H9 (cell line): Measurements from ENCODE around the gene OTOGL. TPM values are rescaled to one million over a fixed set of nuclear protein-coding genes. Genes with fewer than 3 reads are reported as not detected.

Experiments used
- DNase-seq: peaks from one replicate; pipeline ENCODE4 v3.0.0-alpha.2; 2017
- H2AFZ ChIP-seq: one replicate; pipeline ENCODE4 v1.6.1; 2013; ENCODE audit warnings: mild to moderate bottlenecking, low read length, control low read depth, moderate library complexity
- H2AK5ac ChIP-seq: 2 replicates; pipeline ENCODE4 v1.6.1; 2013; ENCODE audit warnings: low read length, control low read depth, mixed read lengths; ENCODE audit not compliant: insufficient read length
- H2BK120ac ChIP-seq: one replicate; pipeline ENCODE4 v1.6.1; 2013; ENCODE audit warnings: low read depth, mild to moderate bottlenecking, low read length, control low read depth, inconsistent platforms; ENCODE audit not compliant: poor library complexity, severe bottlenecking
- H2BK12ac ChIP-seq: 2 replicates; pipeline ENCODE4 v1.6.1; 2013; ENCODE audit warnings: low read length, control low read depth, mixed read lengths, low read depth; ENCODE audit not compliant: insufficient read length
- H2BK15ac ChIP-seq: 2 replicates; pipeline ENCODE4 v1.6.1; 2013; ENCODE audit warnings: low read depth, low read length, control low read depth
- H2BK20ac ChIP-seq: one replicate; pipeline ENCODE4 v1.6.1; 2013; ENCODE audit warnings: low read depth, mild to moderate bottlenecking, low read length, control low read depth, inconsistent platforms; ENCODE audit not compliant: poor library complexity, severe bottlenecking
- H2BK5ac ChIP-seq: 2 replicates; pipeline ENCODE4 v1.6.1; 2013; ENCODE audit warnings: low read length, control low read depth, mixed read lengths; ENCODE audit not compliant: insufficient read length
- H3K14ac ChIP-seq: 2 replicates; pipeline ENCODE4 v1.6.1; 2013; ENCODE audit warnings: low read length, control low read depth; ENCODE audit not compliant: insufficient read depth
- H3K18ac ChIP-seq: 2 replicates; pipeline ENCODE4 v1.6.1; 2013; ENCODE audit warnings: low read depth, mild to moderate bottlenecking, mixed read lengths, low read length, control low read depth; ENCODE audit not compliant: insufficient read length
- H3K23ac ChIP-seq: 2 replicates; pipeline ENCODE4 v1.6.1; 2013; ENCODE audit warnings: low read length, control low read depth, mixed read lengths, low read depth; ENCODE audit not compliant: insufficient read length
- H3K23me2 ChIP-seq: 2 replicates; pipeline ENCODE4 v1.6.1; 2013; ENCODE audit warnings: low read depth, mild to moderate bottlenecking, mixed read lengths, low read length, control low read depth; ENCODE audit not compliant: insufficient read length, poor library complexity, severe bottlenecking
- H3K27ac ChIP-seq: 2 replicates; pipeline ENCODE4 v1.5.1; 2013; ENCODE audit warnings: low read length, control low read depth, mixed read lengths, low read depth; ENCODE audit not compliant: insufficient read length
- H3K27me3 ChIP-seq: 2 replicates; pipeline ENCODE4 v1.6.1; 2013; ENCODE audit warnings: low read length, control low read depth, inconsistent platforms; ENCODE audit not compliant: insufficient read depth
- H3K4ac ChIP-seq: 2 replicates; pipeline ENCODE4 v1.6.1; 2013; ENCODE audit warnings: low read depth, mild to moderate bottlenecking, control low read depth, inconsistent platforms, low read length, moderate library complexity
- H3K4me1 ChIP-seq: 2 replicates; pipeline ENCODE4 v1.6.1; 2013; ENCODE audit warnings: low read length, control low read depth, inconsistent platforms; ENCODE audit not compliant: insufficient read depth
- H3K4me2 ChIP-seq: 2 replicates; pipeline ENCODE4 v1.6.1; 2013; ENCODE audit warnings: low read length, control low read depth, mixed read lengths; ENCODE audit not compliant: insufficient read length, insufficient read depth
- H3K56ac ChIP-seq: 2 replicates; pipeline ENCODE4 v1.6.1; 2013; ENCODE audit warnings: low read depth, mild to moderate bottlenecking, mixed read lengths, low read length, control low read depth; ENCODE audit not compliant: insufficient read length
- H3K79me1 ChIP-seq: 2 replicates; pipeline ENCODE4 v1.6.1; 2013; ENCODE audit warnings: low read depth, mild to moderate bottlenecking, moderate library complexity, low read length, control low read depth, inconsistent platforms; ENCODE audit not compliant: insufficient read depth, poor library complexity, severe bottlenecking
- H3K79me2 ChIP-seq: 2 replicates; pipeline ENCODE4 v1.6.1; 2013; ENCODE audit warnings: low read length, control low read depth, inconsistent platforms; ENCODE audit not compliant: insufficient read depth
- H3K9ac ChIP-seq: 2 replicates; pipeline ENCODE4 v1.6.1; 2013; ENCODE audit warnings: low read length, control low read depth, mixed read lengths; ENCODE audit not compliant: insufficient read length; ENCODE audit errors: extremely low read depth
- H3K9me3 ChIP-seq: one replicate; pipeline ENCODE4 v1.6.1; 2013; ENCODE audit warnings: low read depth, low read length, inconsistent platforms; ENCODE audit not compliant: control insufficient read depth
- H3T11ph ChIP-seq: one replicate; pipeline ENCODE4 v1.6.1; 2013; ENCODE audit warnings: mild to moderate bottlenecking, low read length, control low read depth, inconsistent platforms
- H4K20me1 ChIP-seq: one replicate; pipeline ENCODE4 v1.6.1; 2013; ENCODE audit not compliant: control insufficient read depth, insufficient read length, insufficient read depth
- H4K5ac ChIP-seq: 2 replicates; pipeline ENCODE4 v1.6.1; 2013; ENCODE audit warnings: low read depth, mild to moderate bottlenecking, mixed read lengths, low read length, control low read depth; ENCODE audit not compliant: insufficient read length
- H4K8ac ChIP-seq: replicated peaks from 2 replicates; pipeline ENCODE4 v1.6.1; 2013; ENCODE audit warnings: low read length, control low read depth, mixed read lengths, low read depth; ENCODE audit not compliant: insufficient read length
- H4K91ac ChIP-seq: 2 replicates; pipeline ENCODE4 v1.6.1; 2013; ENCODE audit warnings: low read depth, mild to moderate bottlenecking, moderate library complexity, mixed read lengths, low read length, control low read depth; ENCODE audit not compliant: insufficient read length
- H3K27ac Mint-ChIP-seq, 3 experiments: 2 replicates in 2 of 3; 3 replicates in 1 of 3; pipeline ENCODE4 v1.8.0; 2020 to 2021; ENCODE audit warnings: mixed read lengths in 3 of 3, mild to moderate bottlenecking in 1 of 3, moderate library complexity in 1 of 3
- H3K27me3 Mint-ChIP-seq: 2 replicates; pipeline ENCODE4 v1.8.0; 2021; ENCODE audit warnings: low read depth, mild to moderate bottlenecking, moderate library complexity, mixed read lengths
- H3K36me3 Mint-ChIP-seq, 3 experiments: 2 replicates in 2 of 3; 3 replicates in 1 of 3; pipeline ENCODE4 v1.8.0; 2020 to 2021; ENCODE audit warnings: low read depth in 3 of 3, mixed read lengths in 3 of 3; ENCODE audit not compliant: insufficient read depth in 1 of 3
- H3K4me1 Mint-ChIP-seq, 2 experiments: 2 replicates each; pipeline ENCODE4 v1.8.0; 2020; ENCODE audit warnings: mixed read lengths in 2 of 2
- H3K4me3 Mint-ChIP-seq, 2 experiments: 2 replicates in 1 of 2; 3 replicates in 1 of 2; pipeline ENCODE4 v1.8.0; 2020 to 2021; ENCODE audit warnings: mild to moderate bottlenecking in 2 of 2, mixed read lengths in 2 of 2, moderate library complexity in 1 of 2
- H3K9me3 Mint-ChIP-seq, 2 experiments: 2 replicates in 1 of 2; 3 replicates in 1 of 2; pipeline ENCODE4 v1.8.0; 2020; ENCODE audit warnings: mild to moderate bottlenecking in 2 of 2, mixed read lengths in 2 of 2, moderate library complexity in 1 of 2
- WGBS: extraction: QIAGEN DNeasy Blood & Tissue Kit; methylation state at CpG from one replicate; pipeline ENCODE4 v1.1.7; 2013; ENCODE audit warnings: missing lambda C conversion rate, low lambda C conversion rate, mixed read lengths; ENCODE audit not compliant: insufficient read length; ENCODE audit errors: extremely low coverage; 5-methylcytosine and 5-hydroxymethylcytosine counted together
- total RNA-seq: library from RNA; stranded (reverse); gene quantifications from 2 replicates; pipeline ENCODE4 v1.2.1, GENCODE V29; 2021
- TF ChIP-seq, protein P1 (sequence below): fragments of 200-600 bp; sonication (generic); conservative IDR thresholded peaks from 3 replicates; pipeline ENCODE4 v1.8.0; 2021; ENCODE audit warnings: antibody characterized with exemption, mild to moderate bottlenecking

Gene OTOGL
- total RNA-seq, 1 experiment from 2014 or later = 0.11 TPM

DNA sequence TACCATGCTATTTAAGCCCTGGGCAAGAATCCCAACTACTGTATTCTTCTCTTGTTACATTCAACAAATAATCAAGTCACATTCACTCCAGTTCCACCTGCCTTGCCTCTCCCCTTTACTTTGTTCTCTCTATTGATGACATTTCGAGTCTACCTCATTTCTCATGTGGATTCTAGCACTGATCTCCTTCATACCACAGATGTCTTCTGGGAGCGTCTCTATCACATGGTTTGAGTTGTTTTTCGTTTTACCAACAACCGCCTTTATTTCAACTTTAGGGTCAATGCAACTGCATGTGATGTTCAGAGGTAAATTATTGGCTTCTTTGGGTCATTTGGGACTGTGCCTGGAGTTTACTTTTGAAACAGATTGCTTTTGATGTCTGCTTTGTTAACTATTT, 40.7 kb downstream of the OTOGL start:
- H3T11ph ChIP-seq = no peak overlapping the region
- H4K5ac ChIP-seq = no peak overlapping the region
- Mint-ChIP-seq H3K4me3 (no peak overlapping the region), H3K4me1 (0 out of 4 replicates have a peak, but pooled peaks cover 0 to 4% of the 10 kb centered on the region in 2 experiments), H3K36me3 (no peaks in the 10 kb centered on the region), H3K27ac (peak overlapping the region in 1 of 3 experiments; percentile 4; a peak in 2 of 7 replicates), H3K27me3 (no peaks in the 10 kb centered on the region), H3K9me3 (no peaks in the 10 kb centered on the region)
- H2AFZ ChIP-seq = no peak overlapping the region
- no peaks in the 10 kb centered on the region for H3K23me2 ChIP-seq
- H2BK12ac ChIP-seq = no peak overlapping the region
- H3K18ac ChIP-seq = no peak overlapping the region
- H3K79me1 ChIP-seq = no peaks in the 10 kb centered on the region
- no peak overlapping the region for H3K14ac ChIP-seq
- H3K4me2 ChIP-seq = no peak overlapping the region
- H2BK15ac ChIP-seq = no peak overlapping the region
- H3K79me2 ChIP-seq = no peaks in the 10 kb centered on the region
- H3K4me1 ChIP-seq = no peaks in the 10 kb centered on the region
- no peak overlapping the region for H3K9ac ChIP-seq
- WGBS = no CpG with 5 or more reads among the region's 4 CpGs
- no peak overlapping the region for H2BK20ac ChIP-seq
- no peak overlapping the region for H4K91ac ChIP-seq
- no peak overlapping the region for H2AK5ac ChIP-seq
- no peaks in the 10 kb centered on the region for H3K9me3 ChIP-seq
- H3K27ac ChIP-seq = no peak overlapping the region
- TF ChIP-seq, protein P1, sequence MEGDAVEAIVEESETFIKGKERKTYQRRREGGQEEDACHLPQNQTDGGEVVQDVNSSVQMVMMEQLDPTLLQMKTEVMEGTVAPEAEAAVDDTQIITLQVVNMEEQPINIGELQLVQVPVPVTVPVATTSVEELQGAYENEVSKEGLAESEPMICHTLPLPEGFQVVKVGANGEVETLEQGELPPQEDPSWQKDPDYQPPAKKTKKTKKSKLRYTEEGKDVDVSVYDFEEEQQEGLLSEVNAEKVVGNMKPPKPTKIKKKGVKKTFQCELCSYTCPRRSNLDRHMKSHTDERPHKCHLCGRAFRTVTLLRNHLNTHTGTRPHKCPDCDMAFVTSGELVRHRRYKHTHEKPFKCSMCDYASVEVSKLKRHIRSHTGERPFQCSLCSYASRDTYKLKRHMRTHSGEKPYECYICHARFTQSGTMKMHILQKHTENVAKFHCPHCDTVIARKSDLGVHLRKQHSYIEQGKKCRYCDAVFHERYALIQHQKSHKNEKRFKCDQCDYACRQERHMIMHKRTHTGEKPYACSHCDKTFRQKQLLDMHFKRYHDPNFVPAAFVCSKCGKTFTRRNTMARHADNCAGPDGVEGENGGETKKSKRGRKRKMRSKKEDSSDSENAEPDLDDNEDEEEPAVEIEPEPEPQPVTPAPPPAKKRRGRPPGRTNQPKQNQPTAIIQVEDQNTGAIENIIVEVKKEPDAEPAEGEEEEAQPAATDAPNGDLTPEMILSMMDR = no peak
- H3K4ac ChIP-seq = no peak overlapping the region
- H2BK5ac ChIP-seq = no peak overlapping the region
- H3K27me3 ChIP-seq = no peaks in the 10 kb centered on the region
- H3K23ac ChIP-seq = no peak overlapping the region
- DNase-seq = no peak
- H4K20me1 ChIP-seq = no peaks in the 10 kb centered on the region
- no peak overlapping the region for H4K8ac ChIP-seq
- H3K56ac ChIP-seq = no peak overlapping the region
- no peak overlapping the region for H2BK120ac ChIP-seq
